GM18499 (cell line): ENCODE measurements around the gene H2AZ2.
"Not testable (repeated sequence)": the region's sequence is repeated elsewhere in the genome, so short reads cannot be mapped to it uniquely, and the experiment has no call there.

Source experiments
- ATAC-seq: cut with Tn5 transposase; IDR thresholded peaks from one replicate; pipeline ENCODE4 v1.9.1; 2021; ENCODE audit warnings: moderate number of reproducible peaks; ENCODE audit not compliant: insufficient read depth, unreplicated experiment

The H2AZ2 gene

DNA sequence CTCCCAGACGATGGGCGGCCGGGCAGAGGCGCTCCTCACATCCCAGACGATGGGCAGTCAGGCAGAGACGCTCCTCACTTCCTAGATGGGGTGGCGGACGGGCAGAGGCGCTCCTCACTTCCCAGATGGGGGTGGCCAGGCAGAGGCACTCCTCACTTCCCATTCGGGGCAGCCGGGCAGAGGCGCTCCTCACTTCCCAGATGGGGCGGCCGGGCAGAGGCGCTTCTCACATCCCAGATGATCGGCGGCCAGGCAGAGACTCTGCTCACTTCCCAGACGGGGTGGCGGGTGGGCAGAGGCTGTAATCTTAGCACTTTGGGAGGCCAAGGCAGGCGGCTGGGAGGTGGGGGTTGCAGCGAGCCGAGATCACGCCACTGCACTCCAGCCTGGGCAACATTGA is 24.0 kb upstream of the H2AZ2 start:
- not testable (repeated sequence) for ATAC-seq

GRCh38 chr7:44870780-44871179 is 22.9 kb upstream of the H2AZ2 start:
- ATAC-seq, result not testable (repeated sequence)

DNA sequence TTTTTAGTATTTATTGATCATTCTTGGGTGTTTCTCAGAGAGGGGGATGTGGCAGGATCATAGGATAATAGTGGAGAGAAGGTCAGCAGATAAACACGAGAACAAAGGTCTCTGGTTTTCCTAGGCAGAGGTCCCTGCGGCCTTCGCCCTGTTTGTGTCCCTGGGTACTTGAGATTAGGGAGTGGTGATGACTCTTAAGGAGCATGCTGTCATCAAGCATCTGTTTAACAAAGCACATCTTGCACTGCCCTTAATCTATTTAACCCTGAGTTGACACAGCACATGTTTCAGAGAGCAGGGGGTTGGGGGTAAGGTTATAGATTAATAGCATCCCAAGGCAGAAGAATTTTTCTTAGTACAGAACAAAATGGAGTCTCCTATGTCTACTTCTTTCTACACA is 22.4 kb upstream of the H2AZ2 start:
- not testable (repeated sequence) for ATAC-seq

DNA sequence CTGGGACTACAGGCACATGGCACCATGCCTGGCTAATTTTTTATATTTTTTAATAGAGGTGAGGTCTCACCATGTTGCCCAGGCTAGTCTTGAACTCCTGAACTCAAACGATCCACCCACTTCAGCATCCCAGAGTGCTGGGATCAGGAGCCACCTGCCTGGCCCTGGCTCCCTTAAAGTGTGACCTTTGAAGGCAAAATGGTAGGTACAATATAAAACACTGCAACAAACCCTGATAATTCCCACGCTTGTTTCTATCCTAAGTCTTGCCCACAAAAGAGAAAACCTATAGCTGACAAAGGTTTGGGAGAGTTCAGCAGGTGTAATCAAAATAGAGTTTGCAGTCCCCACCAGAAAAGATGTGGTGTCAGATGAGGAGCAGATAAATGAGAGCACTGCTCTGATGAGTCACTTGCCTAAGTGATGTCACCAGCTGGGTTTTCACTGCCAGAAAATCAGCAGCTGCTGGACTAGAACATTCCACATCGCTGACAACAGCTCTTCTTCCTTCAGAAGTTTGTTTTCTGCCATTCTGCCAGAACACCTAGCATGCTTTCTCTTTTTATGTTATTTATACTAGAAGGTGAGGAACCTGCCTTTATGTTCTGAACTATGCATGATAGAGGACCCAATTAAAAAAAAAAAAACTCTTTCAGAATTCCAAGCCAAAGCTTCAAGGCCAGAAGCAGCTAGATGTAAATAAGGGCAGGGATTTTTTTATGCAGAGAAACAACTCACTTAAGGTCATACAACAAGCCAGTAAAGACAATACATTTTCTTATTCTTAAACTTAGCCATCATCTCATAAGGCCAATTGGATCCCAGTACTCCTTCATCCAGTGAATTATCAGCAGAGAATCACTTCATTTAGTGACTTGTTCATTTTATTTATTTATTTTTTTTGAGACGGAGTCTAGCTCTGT is 19.4 kb upstream of the H2AZ2 start:
- ATAC-seq, result no peak

DNA sequence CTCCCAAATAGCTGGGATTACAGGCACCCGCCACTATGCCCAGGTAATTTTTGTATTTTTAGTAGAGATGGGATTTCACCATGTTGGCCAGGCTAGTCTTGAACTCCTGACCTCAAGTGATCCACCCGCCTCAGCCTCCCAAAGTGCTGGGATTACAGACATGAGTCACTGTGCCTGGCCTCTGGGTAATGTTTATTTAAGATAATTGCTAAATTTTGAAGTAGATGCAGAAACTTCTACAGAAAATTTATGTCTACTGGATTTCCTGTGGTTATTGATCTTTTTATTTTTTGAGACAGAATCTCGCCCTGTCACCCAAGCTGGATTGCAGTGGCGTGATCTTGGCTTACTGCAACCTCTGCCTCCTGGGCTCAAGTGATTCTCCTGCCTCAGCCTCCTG is 14.1 kb upstream of the H2AZ2 start:
- ATAC-seq, result not testable (repeated sequence)

DNA sequence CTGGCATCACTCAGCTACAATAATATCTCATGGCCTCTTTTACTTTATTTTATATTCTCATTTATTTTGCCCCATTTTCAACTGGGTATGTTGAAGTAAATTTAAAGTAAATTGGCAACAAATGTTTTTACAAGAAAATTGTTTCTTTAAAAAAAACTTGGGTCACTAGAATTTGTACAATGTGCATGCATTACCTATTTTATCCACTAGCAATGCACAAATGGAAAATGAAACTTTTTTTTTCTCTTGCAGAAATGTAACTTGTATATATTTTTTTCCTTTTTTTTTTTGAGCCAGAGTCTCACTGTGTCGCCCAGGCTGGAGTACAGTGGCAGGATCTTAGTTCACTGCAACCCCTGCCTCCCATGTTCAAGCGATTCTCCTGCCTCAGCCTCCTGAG is 10.3 kb upstream of the H2AZ2 start:
- ATAC-seq, result no peak

DNA sequence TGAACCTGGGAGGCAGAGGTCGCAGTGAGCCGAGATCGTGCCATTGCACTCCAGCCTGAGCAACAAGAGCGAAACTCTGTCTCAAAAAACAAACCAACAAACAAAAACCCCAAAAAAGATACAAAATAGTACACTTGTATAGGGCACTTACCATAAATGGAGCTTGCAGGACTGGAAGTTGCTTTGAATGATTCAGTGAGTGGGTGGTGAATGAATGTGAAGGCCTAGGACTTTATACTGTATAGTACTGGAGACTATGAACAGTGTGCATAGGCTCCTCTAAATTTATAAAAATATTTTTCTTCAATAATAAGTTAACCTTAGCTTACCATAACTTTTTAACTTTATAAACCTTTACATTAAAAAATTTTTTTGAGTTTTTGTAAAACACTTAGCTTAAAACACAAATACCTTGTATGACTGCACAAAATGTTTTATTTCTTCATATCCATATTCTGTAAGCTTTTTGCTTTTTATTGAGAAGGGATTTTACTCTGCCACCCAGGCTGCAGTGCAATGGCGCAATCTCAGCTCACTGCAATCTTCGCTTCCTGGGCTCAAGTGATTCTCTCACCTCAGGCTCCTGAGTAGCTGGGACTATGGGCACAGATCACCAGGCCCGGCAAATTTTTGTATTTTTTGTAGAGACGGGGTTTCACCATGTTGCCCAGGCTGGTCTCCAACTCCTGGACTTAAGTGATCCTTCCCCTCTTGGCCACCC is 6.9 kb upstream of the H2AZ2 start:
- no peak for ATAC-seq

DNA sequence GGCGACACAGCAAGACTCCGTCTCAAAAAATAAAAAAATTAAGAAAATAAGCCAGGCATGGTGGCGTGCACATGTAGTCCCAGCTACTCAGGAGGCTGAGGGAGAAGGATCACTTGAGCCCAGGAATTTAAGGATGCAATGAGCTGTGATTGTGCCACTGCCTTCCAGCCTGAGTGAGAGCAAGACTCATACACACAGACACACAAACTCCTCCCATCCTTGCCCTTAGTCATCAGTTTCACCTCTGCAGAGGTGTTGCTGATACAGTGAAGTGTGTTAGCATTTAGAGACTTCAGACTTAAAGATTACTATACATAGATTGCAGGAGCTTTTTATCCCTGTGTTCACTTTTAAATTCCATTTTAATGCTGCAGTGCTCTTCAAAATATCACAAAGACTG is 5.5 kb upstream of the H2AZ2 start:
- ATAC-seq, result no peak

- ATAC-seq, result no peak
These were observed 4.7 kb upstream of the H2AZ2 start for GRCh38 chr7:44852590-44852989.

- no peak for ATAC-seq
These were observed 2.1 kb upstream of the H2AZ2 start for GRCh38 chr7:44849885-44850544.

DNA sequence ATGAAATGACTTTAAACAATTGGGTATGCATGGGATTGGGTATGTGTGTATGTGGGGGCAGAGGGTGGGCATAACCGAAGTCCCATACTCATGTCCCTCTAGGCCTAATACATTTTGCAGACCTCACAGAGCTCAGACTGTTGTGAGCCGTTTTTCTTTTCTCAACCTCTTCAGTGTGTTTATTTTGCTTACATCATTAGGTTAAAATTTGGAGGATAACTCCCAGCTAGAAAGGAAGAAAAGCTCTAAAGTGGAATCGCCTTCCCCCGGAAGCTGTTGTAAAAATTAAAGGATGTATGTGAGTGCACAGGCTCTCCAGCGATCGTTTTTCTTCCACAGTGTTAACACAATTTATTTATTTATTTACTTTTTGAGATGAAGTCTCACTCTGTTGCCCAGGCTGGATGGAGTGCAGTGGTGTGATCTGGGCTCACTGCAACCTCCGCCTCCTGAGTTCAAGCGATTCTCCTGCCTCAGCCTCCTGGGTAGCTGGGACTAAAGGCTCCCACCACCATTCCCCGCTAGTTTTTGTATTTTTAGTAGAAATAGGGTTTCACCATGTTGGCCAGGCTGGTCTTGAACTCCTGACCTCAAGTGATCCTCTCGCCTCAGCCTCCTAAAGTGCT is 1.5 kb upstream of the H2AZ2 start:
- ATAC-seq, result no peak

DNA sequence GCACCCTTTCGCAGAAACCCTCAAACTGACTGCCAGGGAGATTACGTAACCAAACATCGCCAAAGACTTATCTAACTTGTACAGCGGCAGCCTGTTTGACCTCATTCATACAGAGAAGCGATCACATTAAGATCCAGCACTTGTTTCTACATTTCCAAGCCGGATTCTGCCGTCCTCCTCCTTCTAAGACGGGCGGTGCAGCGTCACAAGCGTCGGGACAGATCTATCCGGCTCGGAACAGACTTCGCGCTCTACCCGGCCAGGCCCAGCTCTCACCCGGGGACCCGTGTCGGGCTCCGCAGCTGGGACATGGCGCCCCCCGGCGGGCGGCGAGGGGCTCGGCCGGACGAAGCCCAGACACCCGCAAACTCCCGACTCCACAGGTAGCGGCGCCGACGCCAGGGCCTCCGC is 373 bp downstream of the H2AZ2 start:
- ATAC-seq, result peak; percentile 32

GRCh38 chr7:44846816-44847508 is 925 bp downstream of the H2AZ2 start:
- no peak for ATAC-seq

DNA sequence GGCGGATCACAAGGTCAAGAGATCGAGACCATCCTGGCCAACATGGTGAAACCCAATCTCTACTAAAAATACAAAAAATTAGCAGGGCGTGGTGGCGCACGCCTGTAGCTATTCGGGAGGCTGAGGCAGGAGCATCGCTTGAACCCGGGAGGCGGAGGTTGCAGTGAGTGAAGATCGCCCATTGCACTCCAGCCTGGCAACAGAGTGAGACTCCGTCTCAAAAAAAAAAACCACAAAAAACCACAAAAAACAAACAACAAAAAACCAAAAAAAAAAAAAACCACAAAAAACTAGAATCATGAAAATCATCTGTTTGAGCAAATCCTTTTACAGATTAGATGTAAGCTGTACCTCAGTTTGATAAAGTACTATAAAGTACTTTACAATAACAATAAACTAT is 1.5 kb downstream of the H2AZ2 start:
- ATAC-seq, result not testable (repeated sequence)

GRCh38 chr7:44845451-44845850 is 2.4 kb downstream of the H2AZ2 start:
- ATAC-seq, result no peak

GRCh38 chr7:44843440-44843839 is 4.4 kb downstream of the H2AZ2 start:
- not testable (repeated sequence) for ATAC-seq

- ATAC-seq, result not testable (repeated sequence)
These were observed 5.2 kb downstream of the H2AZ2 start for GRCh38 chr7:44842675-44843074.

DNA sequence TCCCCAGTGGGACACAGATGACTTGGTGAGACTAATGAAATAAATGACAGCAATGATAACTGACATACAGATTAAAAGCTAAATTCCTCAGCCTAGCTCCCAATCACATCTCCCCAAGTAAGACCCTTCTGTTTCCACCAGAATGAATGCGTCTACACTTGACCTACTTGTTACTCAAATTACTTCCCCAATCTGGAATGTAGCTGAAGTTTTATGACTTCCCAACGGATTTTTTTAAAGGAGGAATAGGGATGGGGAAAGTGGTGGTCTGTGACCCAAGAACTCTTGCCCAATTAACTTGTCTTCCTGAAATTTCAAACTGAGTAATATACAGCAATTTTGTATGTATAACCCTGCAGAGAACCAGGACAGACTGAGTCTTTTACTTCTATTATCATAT is 9.1 kb downstream of the H2AZ2 start:
- ATAC-seq, result no peak

DNA sequence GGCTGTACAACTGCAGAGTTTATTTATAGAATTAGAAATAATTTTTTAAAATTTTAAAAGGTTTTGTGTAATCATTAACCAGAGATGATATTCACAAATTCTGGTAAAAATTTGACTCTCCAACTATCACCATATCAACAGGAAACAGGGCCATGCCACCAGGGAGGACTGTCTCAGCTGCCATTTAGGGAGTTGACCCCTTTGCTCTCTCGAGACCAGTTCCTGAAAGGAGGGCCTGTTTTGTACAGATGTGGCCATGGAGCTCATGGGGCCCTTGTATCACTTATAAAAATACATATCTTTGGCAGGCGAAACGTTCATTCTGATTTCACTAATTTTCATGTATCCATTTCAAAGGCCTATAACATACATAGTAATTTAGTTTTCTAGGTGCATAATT is 20.3 kb downstream of the H2AZ2 start:
- ATAC-seq, result no peak
